ENCODE data around the gene NUP58.

The NUP58 gene

GRCh38 chr13:25372284-25373081 lies 71.1 kb downstream of the NUP58 start:
- DNase-seq (ENCODE audit: low read depth in 2 of 2, low spot score in 1 of 2) = no peak

GRCh38 chr13:25375727-25376358 lies 74.4 kb downstream of the NUP58 start:
- peak in 1 of 2 donors; percentile 7 for DNase-seq (ENCODE audit: low read depth in 2 of 2, low spot score in 1 of 2)

GRCh38 chr13:25377244-25377962 lies 76.0 kb downstream of the NUP58 start:
- DNase-seq (ENCODE audit: low read depth in 2 of 2, low spot score in 1 of 2) = no peak

- no peak for DNase-seq (ENCODE audit: low read depth in 2 of 2, low spot score in 1 of 2)
Observed at GRCh38 chr13:25378528-25378927, 77.1 kb downstream of the NUP58 start.

GRCh38 chr13:25379011-25379410 lies 77.6 kb downstream of the NUP58 start:
- no peak for DNase-seq (ENCODE audit: low read depth in 2 of 2, low spot score in 1 of 2)

DNA sequence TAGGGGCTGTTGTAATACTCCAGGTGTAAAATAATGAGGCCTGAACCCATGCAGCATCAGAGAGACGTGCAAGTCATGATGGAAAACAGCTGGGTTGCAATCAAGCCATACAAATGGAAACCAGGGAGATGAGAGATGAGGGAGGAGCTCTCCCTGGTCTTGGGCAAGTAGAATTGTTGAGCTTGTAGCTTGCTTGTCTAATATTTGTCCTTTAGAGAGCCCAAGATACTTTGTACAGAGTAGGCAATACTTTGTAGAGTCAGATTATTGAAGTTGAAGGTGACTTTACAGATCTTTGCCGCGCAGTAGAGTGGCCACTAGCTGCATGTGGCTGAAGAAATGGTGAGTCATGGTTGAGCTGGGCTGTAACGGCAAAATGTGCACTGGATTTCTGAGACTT lies 78.7 kb downstream of the NUP58 start:
- DNase-seq (ENCODE audit: low read depth in 2 of 2, low spot score in 1 of 2) = no peak

DNA sequence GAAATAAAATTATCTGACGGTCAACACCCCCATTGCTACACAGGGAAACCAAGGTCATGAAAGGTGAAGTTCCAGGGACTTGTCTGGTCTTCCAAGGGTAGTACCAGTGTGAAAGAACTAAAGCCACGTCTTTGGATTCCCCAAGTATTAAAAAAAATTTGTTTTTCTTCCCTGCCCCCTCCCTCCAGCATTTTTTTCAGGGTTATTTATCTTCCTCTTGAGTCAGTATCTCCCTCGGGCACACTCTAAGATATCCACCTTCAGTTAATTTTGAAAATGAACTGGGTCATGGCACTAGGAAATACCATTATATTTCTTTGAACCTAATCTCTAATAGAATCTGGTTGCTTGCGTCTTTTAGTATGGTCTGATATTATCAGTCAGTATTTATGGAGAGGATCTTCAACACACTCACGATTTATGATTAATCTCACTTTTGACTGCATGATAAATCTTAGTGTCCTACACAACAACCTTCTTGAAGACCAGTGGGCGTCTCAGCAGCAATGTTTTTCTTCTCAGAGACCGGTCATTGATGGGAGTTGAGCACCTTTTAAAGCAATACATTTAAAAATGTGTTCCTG lies 79.4 kb downstream of the NUP58 start:
- no peak for DNase-seq (ENCODE audit: low read depth in 2 of 2, low spot score in 1 of 2)

- no peak for DNase-seq (ENCODE audit: low read depth in 2 of 2, low spot score in 1 of 2)
Observed at GRCh38 chr13:25384758-25385410, 83.5 kb downstream of the NUP58 start.

- DNase-seq (ENCODE audit: low read depth in 2 of 2, low spot score in 1 of 2) = no peak
Observed at GRCh38 chr13:25391932-25392331, 90.5 kb downstream of the NUP58 start.

All from stimulated activated CD8-positive, alpha-beta memory T cell treated with anti-CD3 and anti-CD28 coated beads, Interleukin-4, amount 100 ng/mL, for 4 hours (primary cell).